DMS79 (cell line): ENCODE data around the gene PACRG.

ENCODE experiments used
- DNase-seq: peaks from one replicate; lab custom pipeline; 2025; lab: John Stamatoyannopoulos, UW

Gene PACRG

DNA sequence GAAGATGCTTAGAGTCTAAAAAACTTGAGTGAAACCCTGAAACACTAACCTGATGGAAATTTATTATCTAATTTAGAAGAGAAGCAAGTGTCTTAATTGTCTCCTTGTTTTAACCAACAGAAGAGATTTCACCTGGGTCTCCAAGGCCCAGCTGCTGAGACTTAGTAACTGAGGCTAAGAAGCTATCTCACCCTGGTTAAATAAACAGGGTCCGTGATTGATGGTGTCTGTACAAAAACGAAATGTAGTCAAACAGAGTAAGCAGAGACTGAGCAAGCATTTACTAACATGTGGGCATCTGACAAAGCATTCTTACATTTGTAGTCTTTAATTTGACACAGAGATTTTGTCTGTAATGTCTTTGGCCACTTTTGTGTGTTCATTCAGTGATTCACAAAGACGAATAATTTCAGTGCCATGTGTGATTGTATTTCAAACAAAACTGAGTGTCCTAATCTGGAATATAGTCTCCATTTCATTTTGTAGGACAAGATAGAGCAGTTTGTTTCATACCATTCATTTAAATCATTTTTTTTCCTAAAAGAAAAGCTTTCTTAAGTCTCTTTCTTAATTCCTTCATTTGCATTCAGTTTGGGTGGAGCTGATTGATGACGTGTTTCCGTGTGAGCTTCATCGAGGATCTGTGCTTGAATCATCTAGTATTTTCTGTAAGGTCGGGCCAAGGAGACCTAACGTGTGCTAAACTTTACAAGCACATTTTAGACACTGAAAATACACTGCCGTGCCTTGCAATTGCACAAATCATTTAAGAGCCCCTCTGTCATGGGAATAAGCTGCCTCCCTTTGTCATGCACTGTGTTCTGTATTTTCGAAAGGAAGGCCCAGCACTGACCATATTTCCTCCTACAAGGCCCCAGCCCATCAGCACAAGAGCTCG is 516.2 kb downstream of the PACRG start:
- no peak for DNase-seq

DNA sequence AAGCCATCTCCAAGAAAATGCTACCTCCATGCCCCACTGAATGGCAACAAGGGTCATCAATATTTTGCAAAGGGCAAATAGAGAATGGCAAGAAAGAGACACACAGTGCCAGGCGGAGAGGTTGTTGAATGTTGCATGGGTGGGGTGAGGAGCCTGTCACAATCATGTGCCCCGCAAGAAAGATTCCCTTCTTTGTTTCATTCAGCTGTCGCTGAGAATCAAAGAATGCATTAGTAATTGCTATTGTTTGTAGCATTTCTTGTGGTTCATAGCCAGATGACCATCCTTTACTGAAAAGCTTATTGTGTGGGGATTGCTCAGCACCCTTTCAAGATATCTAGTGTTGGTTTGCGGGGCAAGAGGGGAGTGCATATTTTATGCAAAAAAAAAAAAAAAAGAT is 520.3 kb downstream of the PACRG start:
- no peak for DNase-seq

DNA sequence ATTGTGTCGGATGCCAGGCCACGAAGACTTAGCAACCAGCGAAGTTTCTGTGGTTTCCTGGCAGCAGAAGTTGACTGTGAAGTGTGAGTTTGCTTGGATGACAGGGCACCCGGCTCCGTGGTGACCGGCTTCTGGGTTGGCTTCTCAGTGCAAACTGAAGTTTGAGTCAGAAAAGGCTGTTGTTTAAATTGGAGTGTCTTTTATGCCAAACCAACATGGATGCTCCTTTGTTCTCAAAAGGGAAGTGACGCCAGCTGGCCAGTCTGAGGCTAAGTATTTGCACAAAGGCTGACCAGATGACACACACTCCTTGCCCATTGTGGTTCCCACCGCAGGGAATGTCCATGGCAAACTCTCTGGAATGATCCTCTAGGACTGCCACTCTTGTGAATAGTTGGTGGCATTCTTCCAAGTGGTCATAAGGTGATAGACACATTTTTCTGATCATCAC is 521.9 kb downstream of the PACRG start:
- DNase-seq, result no peak

DNA sequence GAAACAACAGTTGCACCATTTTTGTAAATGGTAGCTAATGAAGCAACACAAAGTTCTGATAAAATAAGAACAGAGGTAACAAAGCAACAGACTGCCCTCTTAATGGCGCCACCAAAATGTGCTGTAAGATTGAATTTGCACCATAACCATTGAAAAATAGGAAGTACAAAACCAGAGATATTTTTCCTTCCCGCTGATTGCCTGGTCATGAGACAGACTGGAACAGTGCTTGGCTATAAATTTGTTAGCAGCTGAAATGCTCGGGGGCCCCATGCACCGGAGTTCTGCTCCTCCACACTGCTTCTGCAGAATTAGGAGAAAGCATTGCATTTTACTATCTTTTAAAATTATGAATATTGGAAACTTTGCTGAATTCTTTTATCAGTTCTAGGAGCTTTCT is 522.3 kb downstream of the PACRG start:
- no peak for DNase-seq

DNA sequence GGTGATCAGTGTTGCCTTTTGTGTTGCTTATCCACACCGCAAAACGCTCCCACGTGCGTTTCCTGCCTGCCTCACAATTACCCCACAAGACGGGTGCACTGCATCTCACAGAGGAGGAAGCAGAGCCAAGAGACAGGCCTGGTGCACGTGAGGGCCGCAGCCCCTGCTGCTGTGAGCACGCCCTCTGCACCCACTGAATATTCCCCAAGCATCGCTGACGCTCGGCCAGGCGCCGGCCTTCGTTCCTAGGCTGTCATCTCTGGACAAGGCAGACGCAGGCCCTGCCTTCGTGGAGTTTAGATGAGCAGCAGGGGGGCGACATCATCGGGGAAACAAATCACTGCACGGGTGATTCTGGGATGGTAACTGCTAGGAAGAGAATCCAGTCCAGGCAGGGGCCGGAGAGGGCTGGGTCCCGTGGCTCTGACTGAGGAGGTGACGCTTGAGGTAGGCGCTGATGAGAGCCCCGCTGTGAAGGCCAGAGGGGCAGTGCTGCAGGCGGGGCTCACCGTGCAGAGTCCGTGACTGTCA is 524.4 kb downstream of the PACRG start:
- DNase-seq, result no peak

DNA sequence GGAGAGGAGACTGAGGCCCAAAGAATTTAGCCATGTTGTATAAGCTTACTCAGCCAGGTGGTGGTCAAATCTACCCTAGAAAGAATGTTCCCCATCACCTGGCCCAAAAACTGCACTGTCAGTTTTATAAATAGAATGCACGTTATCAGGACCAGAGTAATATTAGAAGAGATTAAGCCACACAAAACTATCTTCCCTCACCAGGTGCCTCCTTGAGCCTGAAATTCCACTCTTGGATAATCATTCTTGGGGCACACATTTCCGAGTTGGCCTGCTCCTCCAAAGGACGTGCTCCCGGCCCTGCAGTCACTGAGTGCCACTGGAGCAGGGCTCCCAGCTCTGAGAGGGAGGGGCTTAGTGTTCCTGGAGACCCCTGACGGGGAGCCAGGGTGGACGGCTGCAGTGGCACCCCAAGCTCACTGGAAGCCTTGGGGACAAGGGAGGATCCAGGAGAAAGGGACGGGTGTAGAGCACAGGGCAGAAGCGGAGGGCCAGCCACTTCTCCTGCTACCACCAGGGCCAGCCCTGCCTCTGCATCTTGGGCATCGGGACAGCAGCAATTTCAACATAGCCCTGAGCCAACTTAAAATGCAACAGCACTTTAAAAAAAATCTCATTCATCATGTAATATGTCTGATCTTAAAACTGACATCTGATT is 525.9 kb downstream of the PACRG start:
- no peak for DNase-seq

DNA sequence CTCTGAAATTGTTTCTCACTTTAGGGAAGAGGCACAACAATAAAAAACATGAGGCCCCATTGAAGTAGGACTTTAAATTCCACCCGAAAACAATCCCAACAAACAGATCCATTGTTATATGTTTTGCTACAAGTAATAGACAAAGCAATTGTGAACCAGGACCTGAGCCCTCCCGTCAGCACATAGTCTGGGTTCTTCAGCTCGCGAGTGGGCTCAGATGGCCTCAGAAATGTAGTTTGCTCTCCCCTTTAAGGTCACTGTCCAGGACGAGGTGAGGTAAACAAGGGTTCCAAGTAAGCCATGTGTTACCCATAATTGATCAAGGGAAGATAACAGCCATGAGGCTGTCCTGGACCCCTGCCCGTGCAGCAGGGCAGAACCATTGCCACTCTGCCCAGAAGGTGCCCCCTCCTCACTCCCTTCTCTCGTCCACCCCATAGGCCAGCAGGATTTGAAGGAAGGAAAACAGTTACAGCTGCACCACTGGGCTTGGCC is 526.6 kb downstream of the PACRG start:
- DNase-seq, result no peak

DNA sequence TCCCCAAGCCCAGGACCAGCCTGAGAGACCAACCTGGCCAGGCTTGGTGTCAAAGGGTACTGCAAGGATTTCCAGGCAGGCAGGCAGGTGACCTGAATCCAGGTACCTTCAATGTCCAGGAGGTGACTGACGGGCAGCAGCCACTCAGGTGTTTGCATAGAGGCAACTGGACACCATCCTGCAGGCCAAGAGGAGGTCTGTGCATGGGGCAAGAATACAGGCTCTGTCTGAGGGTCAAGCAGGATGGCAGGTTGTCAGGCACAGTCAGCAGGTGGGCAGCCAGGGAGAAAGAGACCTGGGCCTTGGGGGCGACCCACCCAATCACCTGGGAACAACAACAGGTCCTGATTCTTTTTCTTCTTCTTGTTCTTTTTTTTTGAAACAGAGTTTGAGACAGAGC is 527.5 kb downstream of the PACRG start:
- DNase-seq, result no peak

GRCh38 chr6:163259689-163260088 is 531.9 kb downstream of the PACRG start:
- no peak for DNase-seq

- DNase-seq, result no peak
Measured at GRCh38 chr6:163260111-163260895, 532.5 kb downstream of the PACRG start.

DNA sequence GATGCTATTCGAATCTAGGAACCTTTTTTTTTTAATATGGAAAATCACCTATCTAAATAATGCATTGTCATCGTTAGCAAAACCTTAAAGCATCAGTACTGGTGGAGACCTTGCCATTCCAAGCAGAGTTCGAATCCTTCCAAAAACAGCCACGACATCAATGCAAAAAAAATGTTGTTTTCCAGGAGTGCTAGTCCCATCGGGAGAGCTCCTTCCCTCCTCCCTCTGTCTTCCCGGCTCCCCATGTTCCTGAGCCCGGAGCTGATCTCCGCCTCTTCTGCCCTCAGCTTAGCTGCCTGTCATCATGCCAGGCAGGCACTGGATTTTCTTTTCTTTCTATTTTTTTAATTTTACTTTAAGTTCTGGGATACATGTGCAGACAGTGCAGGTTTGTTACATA is 533.1 kb downstream of the PACRG start:
- DNase-seq, result no peak

- no peak for DNase-seq
Measured at GRCh38 chr6:163261361-163261760, 533.6 kb downstream of the PACRG start.

DNA sequence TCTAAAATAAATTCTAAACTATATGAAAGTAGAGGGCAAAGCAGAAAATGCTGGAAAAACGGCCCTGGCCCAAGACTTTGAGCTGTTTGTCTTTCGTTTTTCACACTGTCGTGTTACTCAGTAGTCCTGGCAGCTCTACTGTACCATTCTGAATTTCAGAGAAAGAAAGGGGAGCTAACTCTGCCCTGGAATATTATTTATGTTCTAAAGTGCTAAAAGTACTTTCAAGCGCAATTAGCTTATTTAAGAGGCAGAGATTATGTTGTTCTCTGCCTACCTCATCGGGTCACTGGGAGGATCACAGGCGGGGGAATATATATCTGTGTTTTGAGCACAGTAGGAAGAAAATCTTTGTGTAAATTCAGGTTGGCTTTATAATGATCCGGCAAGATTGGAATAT is 534.3 kb downstream of the PACRG start:
- DNase-seq, result no peak

- DNase-seq, result no peak
Measured at GRCh38 chr6:163263196-163263595, 535.4 kb downstream of the PACRG start.

- DNase-seq, result no peak
Measured at GRCh38 chr6:163263998-163264661, 536.4 kb downstream of the PACRG start.

DNA sequence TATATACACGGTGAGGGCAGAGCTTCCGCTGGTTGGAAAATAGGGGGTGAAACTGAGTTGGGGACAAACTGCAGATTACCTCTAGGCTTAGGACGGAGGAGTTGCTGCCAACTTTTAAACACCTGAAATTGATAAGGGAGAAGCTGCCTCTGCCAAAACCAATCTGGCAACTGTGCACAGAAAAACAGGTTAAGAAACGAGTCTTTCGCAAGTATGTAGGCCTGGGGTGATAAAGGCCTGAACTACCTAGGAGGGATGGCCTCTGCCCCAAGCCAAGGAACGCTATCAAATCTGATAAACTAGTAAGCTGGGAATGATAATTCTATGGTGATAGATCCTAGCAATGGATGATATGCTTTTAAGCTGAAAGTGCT is 536.9 kb downstream of the PACRG start:
- DNase-seq, result no peak

GRCh38 chr6:163281634-163282033 is 553.9 kb downstream of the PACRG start:
- no peak for DNase-seq

- DNase-seq, result no peak
Measured at GRCh38 chr6:163282672-163283071, 554.9 kb downstream of the PACRG start.

DNA sequence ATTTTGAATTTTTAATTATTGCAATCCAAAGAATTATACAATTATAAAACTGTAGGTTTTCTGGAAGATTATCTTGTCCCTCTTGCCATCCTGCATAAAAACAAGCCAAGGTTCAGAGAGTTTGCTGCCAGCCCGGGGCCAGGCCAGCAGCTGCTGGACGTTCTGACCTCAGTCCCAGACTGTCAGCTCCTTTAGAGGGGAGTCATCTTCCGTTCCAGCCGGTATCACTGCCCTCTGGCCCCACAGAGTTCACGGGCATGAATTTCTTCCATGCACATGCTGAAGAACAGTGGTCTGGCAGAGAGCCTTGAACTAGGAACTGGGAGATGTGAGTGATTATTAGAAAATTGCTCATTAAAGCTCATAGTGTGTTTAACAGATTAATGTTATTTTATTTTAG is 556.4 kb downstream of the PACRG start:
- DNase-seq, result no peak

DNA sequence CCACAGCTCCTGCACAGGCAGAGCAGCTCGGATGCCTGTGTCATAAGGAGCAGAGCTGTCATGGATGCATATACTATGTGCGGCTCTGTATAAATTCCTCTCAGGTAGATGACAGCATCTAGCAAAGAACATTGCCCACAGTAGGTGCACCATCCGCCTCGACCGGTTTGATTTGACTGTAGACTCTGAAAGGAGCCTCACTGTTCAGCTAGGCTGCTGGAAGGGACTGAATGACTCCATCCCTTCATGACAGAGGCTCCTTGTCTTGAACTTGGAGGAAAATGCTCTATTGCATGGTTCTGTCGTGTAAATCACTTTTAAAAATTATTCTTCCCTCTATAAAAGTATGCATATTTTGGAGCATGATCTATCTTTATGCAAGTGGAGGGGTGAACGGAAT is 557.9 kb downstream of the PACRG start:
- DNase-seq, result no peak

GRCh38 chr6:163287626-163288025 is 559.9 kb downstream of the PACRG start:
- DNase-seq, result no peak

DNA sequence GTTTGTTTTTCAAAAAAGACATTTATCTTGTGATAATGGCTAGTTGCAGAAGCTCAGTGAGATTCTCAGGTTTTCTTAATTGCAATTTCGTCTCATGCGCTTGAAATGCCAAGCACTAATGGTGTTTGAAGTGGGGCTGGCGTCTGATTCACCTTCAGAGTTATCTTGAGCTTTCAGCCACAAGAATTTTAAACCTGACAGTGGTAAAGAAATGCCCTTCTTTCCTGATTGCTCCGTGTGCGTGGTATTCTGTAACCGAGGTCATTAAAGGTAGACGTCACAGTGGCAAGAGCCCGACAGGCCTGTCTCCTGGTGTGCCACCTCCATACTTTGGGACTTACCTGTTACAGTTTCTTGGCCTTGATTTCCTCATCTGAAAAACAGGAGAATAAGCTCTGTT is 560.3 kb downstream of the PACRG start:
- DNase-seq, result no peak
